HG02588 (cell line): ENCODE results near the gene MRPL1.
"Not testable (repeated sequence)": the region's sequence is repeated elsewhere in the genome, so short reads cannot be mapped to it uniquely, and the experiment has no call there.

Source experiments
- ATAC-seq: cut with Tn5 transposase; IDR thresholded peaks from one replicate; pipeline ENCODE4 v1.9.1; 2021; ENCODE audit warnings: mild to moderate bottlenecking, moderate library complexity; ENCODE audit not compliant: unreplicated experiment

MRPL1 gene

DNA sequence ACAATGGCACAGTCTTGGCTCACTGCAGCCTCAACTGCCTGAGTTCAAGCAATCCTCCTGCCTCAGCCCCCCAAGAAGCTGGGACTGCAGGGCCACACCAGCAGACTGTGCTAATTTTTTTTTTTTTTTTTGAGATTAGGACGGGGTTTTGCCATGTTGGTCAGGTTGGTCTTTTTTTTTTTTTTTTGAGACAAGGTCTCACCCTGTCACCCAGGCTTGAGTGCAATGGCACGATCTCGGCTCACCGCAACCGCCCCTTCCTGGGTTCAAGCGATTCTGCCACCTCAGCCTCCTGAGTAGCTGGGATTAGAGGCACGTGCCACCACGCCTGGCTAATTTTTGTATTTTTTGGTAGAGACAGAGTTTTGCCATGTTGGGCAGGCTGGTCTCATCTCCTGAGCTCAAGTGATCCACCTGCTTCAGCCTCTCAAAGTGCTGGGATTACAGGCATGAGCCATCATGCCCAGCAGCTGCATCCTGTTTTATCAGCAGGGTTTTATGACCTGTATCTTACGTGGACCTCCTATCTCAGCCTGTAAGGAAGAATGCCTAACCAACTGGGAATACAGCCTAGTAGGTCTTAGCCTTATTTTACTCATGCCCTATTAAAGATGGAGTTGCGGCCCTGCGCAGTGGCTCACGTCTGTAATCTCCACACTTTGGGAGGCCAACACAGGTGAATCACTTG is 13.2 kb upstream of the MRPL1 start:
- no peak for ATAC-seq

DNA sequence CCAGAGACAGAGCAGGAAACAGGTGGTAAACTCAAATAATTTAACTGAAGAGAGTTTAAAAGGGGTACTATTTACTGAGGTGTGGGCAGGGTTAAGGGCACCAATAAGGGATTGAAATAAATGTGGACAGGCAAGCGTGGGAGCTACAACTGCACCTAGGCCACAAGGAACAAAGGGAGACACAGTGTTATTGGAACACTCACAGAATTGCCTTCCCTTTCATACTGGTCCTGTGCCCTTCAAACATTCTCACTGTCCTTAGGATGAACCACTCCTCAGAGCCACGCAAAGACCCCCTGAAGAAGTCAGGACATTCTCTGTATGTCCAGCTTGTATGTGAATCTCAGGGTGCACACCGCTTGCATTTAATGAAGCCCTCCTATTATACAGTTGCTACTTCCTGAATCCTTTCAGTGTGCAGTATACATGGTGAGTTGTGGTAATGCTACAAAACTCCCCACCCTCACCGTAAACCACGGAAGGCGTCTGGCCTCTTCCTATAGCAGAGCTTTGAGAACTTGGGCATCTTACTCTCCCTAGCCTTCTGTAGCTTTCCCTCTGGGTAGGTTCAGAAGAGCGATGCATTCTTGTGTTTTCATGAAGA is 9.6 kb upstream of the MRPL1 start:
- peak; percentile 89 for ATAC-seq

DNA sequence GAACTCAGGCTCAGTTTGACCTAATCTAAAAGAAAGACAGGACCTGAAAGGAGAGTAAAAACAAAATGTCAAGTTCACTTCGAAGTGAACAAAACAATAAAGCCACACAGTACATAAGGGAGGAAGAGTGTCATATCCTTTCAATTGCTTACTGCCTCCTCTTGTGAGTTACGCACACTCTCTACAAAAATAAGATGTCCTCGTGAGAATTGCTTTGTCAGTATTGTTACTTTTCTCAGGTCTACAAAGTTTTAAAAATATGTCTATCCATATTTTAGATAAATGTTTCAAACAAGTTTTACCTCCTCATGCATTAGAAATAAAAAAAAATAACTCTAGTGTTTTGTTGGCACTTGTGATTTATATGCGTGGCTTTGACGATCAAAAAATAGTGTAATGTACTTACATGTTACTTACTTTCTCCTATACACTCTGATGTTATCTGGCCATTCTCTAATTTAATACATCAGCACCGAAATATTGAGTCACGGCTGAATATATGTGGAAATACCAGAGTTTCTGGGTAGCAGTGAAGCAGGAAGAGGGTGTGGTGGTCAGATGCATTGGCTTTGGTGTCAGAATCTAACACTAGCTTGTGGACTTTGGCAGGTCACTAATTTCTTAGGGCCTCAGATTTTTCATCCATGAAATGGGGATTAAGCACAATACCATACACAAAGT is 8.1 kb upstream of the MRPL1 start:
- no peak for ATAC-seq

DNA sequence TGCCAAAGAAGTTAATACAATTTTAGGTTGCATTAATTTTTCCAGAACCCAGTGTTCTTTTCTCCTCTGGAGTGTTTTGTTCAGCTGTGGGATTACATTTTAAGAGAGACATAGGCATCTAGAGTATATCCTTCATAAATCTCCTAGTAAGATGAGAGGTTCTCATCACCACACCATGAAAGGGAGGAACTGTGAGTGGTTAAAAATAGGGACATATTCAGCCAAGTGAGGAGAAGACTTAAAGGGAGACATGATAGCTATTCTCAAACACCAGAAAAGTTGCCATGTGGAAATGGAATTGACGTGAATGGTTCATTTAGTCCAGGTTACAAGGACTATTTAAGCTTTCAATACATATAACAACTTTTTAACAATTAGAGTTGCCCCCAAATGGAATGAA is 6.5 kb upstream of the MRPL1 start:
- no peak for ATAC-seq

DNA sequence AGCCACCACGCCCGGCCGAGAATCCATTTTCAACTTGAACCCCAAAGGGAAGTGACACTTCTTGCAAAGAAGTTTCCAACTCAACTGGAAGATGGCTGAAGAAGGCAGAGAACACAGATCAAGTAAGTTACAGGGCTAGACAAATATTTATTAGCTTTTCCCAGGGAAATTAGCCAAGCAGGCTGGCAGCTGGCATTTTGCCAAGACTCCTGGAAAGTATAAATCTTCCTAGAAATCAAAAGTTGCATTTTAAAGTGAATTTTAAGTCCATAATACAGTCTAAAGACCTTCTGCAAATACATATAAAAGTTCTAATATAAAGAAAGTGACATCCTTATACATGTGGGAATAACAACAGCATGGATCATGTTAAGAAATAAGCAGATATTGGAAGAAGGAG is 3.4 kb upstream of the MRPL1 start:
- no peak for ATAC-seq

DNA sequence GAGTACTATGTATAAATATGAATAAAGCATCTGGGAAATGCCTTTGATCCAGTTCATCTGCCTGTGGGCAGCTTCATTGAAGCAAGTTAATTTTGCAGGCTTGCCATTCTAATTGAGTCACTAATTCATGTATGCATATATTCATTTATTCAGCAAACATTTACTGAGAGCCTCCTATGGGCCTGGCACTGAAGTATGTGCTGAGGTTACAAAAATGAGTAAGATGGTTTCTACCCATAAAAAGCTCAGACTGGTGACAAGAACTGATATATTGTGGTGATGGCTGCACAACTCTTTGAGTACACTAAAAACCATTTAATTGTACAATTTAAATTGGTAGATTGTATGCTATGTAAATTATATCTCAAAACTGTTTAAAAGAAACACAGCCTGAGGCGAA is 1.1 kb upstream of the MRPL1 start:
- ATAC-seq: peak; percentile 26

DNA sequence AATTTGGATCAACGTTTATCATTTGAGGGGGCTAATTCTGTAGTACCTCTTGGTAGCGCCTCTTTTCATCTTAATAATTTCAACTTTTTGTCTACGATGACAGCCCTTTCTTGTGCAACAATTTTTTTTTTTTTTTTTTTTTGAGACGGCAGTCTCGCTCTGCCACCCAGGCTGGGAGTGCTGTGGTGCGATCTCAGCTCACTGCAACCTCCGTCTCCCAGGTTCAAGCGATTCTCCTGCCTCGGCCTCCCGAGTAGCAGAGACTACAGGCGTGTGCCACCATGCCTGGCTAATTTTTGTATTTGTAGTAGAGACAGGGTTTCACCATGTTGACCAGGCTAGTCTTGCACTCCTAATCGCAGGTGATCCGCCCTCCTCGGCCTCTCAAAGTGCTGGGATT is 711 bp downstream of the MRPL1 start:
- ATAC-seq: not testable (repeated sequence)

DNA sequence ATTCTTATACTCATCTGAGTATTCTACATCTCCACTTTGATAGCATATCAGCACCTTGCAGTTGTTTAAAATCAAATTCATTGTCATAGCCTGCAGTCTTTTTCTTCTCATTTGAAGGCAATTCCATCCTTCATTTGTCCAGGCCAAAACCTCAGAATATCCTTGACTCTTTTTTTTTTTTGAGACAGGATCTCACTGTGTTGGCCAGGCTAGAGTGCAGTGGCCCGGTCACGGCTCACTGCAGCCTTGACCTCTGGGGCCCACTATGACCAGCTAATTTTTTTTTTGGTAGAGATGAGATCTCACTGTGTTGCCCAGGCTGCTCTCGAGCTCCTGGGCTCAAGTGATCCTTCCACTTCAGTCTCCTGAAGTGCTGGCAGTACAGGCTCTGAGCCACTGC is 2.6 kb downstream of the MRPL1 start:
- ATAC-seq: no peak

DNA sequence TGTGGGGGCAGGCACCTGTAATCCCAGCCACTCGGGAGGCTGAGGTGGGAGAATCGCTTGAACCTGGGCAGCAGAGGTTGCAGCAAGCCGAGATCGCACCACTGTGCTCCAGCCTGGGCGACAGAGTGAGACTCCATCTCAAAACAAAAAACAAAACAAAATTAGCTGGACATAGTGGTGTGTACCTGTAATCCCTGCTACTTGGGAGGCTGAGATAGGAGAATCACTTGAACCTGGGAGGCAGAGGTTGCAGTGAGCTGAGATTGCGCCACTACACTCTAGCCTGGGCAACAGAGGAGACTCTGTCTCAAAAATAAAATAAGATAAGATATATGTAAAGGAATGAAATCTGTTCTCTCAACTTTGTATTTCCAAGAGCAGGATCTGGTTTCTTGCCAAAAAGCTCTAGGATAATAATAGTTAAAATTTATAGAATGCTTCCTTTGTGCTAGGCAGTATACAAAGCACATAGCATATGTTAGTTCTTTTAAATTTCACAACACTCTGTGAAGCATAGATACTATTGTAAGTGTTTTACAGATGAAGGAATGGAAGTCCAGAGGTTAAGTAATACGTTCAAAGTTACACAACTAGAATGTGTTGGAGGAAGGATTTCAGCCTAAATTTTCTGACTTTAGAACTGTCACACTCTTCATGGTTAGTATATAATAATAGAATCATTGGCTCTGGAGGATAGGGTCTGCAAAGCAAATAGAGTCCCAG is 10.3 kb downstream of the MRPL1 start:
- ATAC-seq: no peak

DNA sequence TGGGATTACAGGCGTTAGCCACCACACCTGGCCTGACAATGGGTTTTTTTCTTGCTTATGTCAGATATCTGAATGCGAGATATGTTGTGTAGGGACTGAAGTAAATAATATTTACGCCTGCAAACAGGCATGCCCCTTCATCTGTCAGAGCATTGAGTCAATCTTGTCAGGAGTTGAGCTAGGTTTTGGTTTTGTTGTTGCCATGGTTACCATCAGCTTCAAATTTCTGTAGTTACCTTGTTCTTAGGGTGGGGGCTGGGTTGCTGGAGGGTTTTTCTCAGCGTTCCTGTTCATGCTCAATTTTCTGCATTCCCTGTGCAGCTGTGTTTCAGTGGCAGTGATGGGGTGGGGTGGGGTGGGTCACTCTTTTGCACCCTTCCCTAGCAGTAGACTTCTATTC is 14.5 kb downstream of the MRPL1 start:
- ATAC-seq: no peak

DNA sequence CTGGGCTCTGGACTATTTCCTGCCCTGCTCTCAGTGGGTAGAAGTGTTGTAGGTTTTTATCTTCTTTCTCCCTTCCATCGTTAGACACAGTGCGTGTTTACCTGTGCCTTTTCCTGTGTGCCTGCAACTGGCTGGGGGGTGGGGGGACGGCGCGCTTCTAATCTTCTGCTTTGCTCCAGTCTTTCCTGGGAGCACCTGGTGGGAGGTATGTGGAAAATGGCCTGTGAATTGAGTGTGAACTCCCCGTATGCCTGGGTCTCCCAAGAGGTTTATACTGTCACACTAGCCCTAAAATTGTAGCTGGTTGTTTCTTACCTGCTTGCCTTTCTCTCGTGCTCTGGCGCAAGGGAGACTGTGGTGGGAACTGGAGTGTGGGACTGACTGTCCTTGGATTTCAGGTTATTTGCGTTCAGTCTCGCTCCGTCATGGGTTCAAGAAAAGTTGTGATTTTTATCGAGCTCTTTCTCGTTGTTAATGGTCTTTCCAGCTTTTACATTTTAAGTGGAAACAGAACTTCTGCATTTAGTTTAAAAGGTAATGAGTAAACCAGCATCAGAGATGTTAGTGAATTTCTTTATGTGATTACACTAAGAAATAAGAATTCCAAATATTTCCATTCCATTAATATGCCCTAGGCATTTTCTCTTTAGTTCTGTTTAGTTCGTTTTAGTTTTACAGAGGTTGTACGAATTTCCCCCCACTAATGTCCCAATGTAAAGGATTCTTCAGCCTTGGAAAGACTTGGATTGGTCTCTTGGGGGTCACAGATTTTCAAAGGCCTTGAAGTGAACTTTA is 15.3 kb downstream of the MRPL1 start:
- ATAC-seq: no peak

DNA sequence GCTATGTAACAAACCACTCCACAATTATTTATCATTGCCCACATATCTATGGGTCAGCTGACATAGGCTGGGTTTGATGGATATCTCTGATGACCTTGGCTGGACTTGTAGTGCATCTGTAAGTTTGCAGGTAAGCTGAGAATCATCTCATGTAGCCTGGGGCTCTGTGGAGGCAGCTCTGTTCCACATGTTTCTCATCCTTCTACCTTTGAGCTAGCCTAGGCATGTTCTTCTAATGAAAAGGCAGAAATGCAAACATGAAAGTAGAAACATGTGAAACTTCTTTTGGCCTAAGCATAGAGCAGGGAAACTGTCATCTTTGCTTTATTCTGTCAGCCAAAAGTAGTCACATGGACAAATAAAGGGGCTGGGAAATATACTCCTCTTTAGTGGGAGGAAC is 18.2 kb downstream of the MRPL1 start:
- no peak for ATAC-seq

DNA sequence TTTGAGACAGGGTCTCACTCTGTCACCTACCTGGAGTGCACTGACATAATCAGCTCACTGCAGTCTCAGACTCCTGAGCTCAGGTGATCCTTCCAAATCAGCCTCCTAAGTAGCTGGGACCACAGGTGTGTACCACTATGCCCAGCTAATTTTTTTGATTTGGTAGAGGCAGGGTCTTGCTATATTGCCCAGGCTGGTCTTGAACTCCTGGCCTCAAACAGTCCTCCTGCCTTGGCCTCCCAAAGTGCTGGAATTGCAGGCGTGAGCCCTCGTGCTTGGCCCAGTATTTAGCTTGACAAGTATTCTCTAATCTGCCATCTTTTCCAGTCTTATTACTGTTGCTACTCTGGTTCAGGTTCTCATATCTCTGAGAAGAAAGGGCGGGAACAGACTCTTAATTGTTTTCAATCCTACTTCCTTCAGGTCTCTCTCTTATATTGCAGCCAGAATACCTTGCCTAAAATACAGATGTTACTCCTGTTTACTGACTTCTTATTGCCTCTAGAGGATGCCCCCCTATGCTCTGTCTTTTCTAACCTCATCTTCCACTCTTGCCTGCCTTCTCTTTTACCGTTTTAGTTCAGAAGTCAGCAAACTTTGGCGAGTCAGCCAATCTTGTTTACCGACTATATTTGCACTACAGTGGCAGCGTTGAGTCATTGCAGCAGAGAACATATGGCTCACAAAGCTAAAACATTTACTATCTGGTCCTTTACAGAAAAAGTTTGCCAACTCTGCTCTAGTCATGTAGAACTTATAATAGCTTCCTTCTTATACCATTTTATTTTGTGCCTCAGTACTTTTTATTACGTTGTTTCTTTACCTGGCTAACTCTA is 19.0 kb downstream of the MRPL1 start:
- no peak for ATAC-seq

DNA sequence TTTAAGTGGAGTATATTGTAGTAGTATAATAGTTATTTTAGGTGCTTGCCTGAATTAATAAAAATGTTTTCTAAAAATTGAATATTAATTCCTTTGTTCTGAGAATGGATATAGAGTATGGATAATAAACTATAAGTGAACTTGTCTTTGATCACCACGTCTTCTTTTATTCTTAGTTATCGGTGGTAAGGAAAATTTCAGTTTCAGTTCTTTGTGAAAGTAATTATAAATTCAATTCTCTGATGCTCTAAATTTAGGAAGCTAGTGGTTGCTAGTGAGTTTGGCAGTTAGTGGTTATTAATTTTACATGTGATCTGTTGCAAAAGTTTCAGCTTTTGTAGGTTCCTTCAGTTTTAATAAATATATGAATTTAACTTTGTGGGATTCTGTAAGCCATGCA is 30.8 kb downstream of the MRPL1 start:
- ATAC-seq: peak; percentile 73

DNA sequence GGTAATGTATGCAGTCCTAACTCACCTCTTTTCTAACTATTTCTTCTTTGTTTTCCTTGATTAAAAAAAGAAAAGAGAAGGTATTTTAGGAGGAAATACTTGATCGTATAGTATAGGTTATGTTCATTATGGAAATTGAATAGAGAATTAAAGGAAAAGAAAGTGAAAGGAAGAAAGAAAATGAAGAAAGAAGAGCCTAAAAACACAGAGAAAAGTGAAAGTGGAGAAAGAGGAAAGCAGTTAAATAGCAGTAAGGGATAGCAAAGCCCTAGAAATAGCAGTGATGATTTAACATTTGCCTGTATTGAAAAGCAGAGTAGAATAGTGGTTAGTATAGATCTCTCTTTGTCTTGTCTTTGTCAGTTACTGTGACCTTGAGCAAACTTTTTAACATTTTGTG is 37.0 kb downstream of the MRPL1 start:
- ATAC-seq: no peak

DNA sequence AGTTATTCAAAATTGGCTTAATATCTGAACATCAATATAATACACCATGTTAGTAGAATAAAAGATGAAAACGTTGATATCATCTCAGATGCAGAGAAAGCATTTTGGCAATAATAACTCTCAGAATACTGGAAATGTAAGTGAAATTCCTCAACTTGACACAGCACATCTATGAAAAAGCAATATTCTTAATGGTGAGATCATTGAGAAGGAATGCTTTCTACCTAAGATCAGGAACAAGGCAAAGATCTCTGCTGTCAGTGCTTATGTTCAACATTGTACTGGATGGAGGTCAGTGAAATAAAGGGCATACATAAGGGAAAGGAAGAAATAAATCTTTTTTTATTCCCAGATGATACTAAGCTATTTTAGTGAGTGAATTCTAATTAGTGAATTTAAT is 40.6 kb downstream of the MRPL1 start:
- ATAC-seq: no peak

DNA sequence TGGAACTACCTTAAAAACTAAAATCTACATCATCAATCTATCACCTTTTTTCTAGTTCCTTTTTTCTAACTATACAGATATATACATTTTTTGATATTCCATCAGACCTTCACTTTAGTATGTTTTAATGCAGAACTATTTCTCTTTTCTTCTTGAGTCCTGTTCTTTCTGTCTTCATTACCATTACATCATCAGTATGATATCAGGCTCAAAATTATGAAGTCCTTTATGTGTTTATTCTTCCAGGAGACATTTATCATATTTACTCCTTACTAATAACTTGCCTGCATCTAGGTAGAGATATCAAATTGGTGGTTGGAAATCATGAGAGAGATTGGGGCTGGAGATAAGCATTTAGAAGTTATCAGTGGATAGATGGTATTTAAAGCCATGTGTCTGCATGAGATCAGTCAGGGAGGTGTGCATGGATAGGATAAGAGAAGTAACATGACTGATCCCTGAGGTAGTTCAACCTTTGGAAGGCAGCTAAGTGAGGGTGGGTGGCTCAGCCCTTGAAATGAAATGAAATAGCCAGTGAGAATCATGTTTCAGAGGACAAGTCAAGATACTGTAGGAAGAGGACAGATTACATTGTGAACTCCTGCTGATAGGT is 43.1 kb downstream of the MRPL1 start:
- ATAC-seq: no peak

DNA sequence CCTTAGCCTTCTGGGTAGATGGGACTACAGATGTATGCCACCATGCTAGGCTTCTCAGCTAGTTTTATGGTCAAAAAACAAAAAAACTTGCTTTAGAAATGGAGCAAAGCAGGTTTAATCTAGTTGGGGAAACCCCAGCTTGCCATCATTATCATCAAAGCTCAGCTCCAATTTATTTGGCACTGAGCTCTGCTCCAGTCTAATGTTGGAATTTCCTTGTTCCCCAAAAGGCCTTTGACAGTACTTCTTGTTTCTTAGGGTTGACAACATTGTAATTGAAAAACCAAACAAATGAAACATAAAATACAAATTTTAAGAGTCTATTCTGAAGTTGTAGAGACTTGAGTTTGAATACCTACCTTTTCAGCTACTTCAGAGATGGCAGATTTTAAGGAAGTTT is 48.0 kb downstream of the MRPL1 start:
- no peak for ATAC-seq

DNA sequence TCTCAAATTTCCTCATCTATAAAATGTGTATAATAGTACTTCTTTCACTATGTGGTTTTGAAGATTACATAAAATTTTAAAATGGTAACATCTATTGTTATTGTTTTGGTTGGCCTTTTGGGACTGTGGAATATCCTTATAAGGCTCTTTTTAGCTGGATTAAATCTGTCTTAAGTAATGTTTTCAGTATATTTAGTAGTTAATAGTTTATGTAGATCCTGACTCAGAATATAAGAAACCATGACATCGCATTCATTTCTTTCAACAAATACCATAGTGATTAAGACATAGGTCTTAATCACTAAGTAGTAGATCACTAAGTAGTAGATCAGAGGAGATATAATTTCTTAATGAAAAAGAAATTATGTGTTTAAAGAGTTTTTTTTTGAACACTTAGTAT is 48.5 kb downstream of the MRPL1 start:
- ATAC-seq: no peak
